Esophagus (tissue), 2 donors: ENCODE data around the gene NOL4L. TPM values are rescaled to one million over a fixed set of nuclear protein-coding genes. Genes with fewer than 3 reads are reported as not detected.
A peak's percentile ranks its signal among the peaks of the same experiment; 100 is the strongest.

Experiments used
- H3K27ac ChIP-seq, 2 donors: one replicate each; pipeline ENCODE4 v1.5.1; 2013; ENCODE audit warnings: low read depth in 2 of 2, mild to moderate bottlenecking in 2 of 2, inconsistent platforms in 1 of 2, low read length in 1 of 2, moderate library complexity in 1 of 2
- H3K27me3 ChIP-seq, 2 donors: one replicate each; pipeline ENCODE4 v1.6.1; 2013; ENCODE audit warnings: low read length in 2 of 2, control low read depth in 1 of 2, mild to moderate bottlenecking in 1 of 2; ENCODE audit not compliant: insufficient read depth in 2 of 2, control insufficient read depth in 1 of 2
- H3K36me3 ChIP-seq, 2 donors: one replicate each; pipeline ENCODE4 v1.6.1; 2013; ENCODE audit warnings: low read length in 1 of 2; ENCODE audit not compliant: control insufficient read depth in 2 of 2, insufficient read depth in 2 of 2
- H3K4me1 ChIP-seq, 2 donors: one replicate each; pipeline ENCODE4 v1.6.1; 2013; ENCODE audit warnings: low read length in 1 of 2; ENCODE audit not compliant: control insufficient read depth in 2 of 2, insufficient read depth in 2 of 2
- H3K4me3 ChIP-seq, 2 donors: one replicate each; pipeline ENCODE4 v1.5.1; 2013; ENCODE audit warnings: low read length in 2 of 2, mild to moderate bottlenecking in 2 of 2, low read depth in 1 of 2, moderate library complexity in 1 of 2
- H3K9me3 ChIP-seq, 2 donors: one replicate each; pipeline ENCODE4 v1.6.1; 2013; ENCODE audit warnings: mild to moderate bottlenecking in 2 of 2, low read depth in 1 of 2, low read length in 1 of 2, moderate library complexity in 1 of 2; ENCODE audit not compliant: control insufficient read depth in 2 of 2, insufficient read depth in 1 of 2
- WGBS, 2 donors: extraction: QIAGEN DNeasy Blood & Tissue Kit; methylation state at CpG; one replicate each; pipeline ENCODE4 v1.1.7; 2013; 5-methylcytosine and 5-hydroxymethylcytosine counted together
- polyA plus RNA-seq, 2 donors: library from polyadenylated mRNA; stranded (reverse); fragments of 200-250 nt; gene quantifications; one replicate each; pipeline ENCODE4 v1.2.3, GENCODE V29; 2013
- donor health status: healthy with polysubstance abuse.
- donor health status: Bipolar disorder and iron deficiency.

Gene NOL4L
- polyA plus RNA-seq, 2 donors = 1.1 to 1.2 TPM

DNA sequence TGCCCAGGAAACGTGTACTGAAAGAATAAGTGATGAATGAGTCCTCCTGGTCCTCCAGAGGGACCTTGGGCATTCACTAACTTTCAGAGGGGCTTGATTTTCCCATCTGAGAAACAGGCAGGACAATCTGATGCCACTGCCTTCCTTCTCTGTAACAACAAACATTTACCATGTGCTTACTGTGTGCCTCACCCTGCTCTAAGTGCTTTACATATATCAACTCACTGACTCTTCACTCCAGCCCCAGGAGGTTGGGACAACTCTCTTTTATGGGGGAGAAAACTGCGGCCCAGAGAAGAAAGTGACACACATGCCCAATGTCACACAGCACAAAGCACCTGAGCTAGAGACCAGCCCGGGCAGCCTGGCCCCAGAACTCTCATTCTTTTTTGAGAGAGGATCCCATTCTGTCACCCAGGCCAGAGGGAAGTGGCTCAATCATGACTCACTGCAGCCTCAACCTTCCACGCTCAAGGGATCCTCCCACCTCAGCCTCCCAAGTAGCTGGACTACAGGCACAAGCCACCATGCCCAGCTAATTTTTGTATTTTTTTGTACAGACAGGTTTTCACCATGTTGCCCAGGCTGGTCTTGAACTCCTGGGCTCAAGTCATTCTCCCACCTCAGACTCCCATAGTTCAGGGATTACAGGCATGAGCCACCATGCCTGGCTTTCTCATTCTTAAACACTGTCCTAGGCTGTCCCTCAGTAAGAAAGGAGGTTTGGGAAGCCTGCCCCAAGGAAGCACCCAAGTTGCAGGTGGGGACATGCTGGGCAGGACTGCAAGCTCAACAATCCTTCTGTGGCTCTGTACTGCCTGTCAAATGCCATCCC lies 38.0 kb downstream of the NOL4L start:
- Histone ChIP-seq H3K36me3 (no peaks in the 10 kb centered on the region), H3K9me3 (no peaks in the 10 kb centered on the region), H3K27ac (no peak overlapping the region), H3K4me1 (no peaks in the 10 kb centered on the region), H3K27me3 (no peaks in the 10 kb centered on the region), H3K4me3 (no peak overlapping the region)
- WGBS, 2 donors = 78 to 84% methylated on average over 4 of the region's 4 CpGs

DNA sequence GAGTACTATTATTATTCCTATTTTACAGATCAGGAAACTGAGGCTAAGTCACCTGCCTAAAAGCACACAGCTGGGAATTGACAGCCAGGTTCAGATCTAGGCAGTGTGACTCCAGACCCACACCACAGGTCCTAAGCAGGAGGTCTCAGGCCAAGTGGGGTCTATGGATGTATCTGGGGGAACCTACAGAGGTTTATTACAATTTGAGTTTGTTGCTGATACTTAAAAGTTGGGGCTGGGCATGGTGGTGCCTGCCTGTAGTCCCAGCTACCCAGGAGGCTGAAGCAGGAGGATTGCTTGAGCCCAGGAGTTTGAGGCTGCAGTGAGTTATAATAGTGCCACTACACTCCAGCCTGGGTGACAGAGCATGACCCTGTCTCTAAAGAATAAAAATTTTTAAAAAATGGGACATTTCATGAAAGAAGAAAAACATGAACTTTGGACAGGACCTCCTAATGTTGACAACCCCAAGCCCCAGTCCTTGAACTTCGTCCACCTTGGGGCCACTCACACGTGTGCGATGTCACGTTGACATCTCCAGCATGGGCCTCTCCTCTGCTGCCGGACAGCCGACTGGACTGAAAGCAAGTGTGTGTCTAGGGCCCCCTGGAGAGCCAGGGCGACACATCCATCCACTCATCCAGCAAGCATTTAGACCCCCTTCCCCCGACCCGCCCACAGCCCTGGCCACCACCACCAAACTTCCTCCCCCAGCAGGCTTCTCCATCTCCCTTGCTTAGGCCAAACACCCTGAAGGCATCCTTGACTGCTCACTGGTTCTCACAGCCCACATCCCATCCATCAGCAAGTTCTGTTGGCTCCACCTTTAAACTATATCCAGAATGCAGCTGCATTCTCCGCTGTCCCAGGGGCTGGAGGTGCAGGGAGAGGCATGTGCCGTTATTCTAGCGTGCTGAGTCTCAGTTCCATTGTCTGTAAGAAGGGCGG lies 40.0 kb downstream of the NOL4L start:
- Histone ChIP-seq H3K27me3 (no peaks in the 10 kb centered on the region), H3K4me1 (peaks cover 0 to under 1% of the 10 kb centered on the region in 2 donors), H3K9me3 (no peaks in the 10 kb centered on the region), H3K27ac (no peak overlapping the region), H3K36me3 (no peaks in the 10 kb centered on the region), H3K4me3 (no peak overlapping the region)
- 82 to 83% methylated on average over 13 of the region's 13 CpGs for WGBS, 2 donors

GRCh38 chr20:32544260-32544722 lies 40.8 kb downstream of the NOL4L start:
- Histone ChIP-seq H3K27me3 (no peaks in the 10 kb centered on the region), H3K9me3 (no peaks in the 10 kb centered on the region), H3K4me1 (peaks cover 0 to 3% of the 10 kb centered on the region in 2 donors), H3K27ac (no peak overlapping the region), H3K36me3 (no peaks in the 10 kb centered on the region), H3K4me3 (no peak overlapping the region)
- 82 to 86% methylated on average over 5 of the region's 5 CpGs for WGBS, 2 donors

DNA sequence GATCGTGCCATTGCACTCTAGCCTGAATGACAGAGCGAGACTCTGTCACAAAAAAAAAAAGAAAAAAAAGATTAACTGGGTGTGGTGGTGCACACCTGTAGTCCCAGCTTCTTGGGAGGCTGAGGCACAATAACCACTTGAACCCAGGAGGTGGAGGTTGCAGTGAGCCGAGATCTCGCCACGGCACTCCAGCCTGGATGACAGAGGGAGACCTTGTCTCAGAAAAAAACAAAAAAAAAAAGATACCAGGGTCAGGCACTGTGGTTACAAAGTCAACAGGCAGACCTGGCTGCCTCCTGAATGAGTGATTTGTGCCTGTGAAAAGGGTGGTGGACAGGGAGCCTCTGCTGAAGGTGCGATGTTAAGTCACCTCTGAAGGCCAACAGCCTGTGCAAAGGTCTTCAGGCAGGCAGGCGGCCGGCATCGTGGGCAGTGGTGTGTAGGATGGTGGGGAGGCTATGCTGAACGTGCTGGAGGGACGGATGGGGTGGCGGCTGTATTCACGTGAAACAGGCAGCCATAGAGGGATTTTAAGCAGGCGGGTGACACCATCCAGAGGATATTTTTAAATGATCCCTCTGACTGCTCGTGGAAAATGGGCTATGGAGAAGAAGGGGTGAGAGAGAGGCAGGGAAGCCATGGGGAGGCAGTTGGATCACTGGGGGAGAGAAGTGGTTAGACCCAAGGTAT lies 41.4 kb downstream of the NOL4L start:
- no peak overlapping the region for H3K4me3 ChIP-seq
- peaks cover 5 to 6% of the 10 kb centered on the region in 2 donors for H3K4me1 ChIP-seq
- no peaks in the 10 kb centered on the region for H3K36me3 ChIP-seq
- WGBS, 2 donors = 90 to 92% methylated on average over 15 of the region's 15 CpGs
- no peak overlapping the region for H3K27ac ChIP-seq
- no peaks in the 10 kb centered on the region for H3K9me3 ChIP-seq
- no peaks in the 10 kb centered on the region for H3K27me3 ChIP-seq

GRCh38 chr20:32542259-32542615 lies 42.9 kb downstream of the NOL4L start:
- Histone ChIP-seq H3K9me3 (no peaks in the 10 kb centered on the region), H3K4me1 (peaks cover 5 to 8% of the 10 kb centered on the region in 2 donors), H3K36me3 (no peaks in the 10 kb centered on the region), H3K4me3 (no peak overlapping the region), H3K27ac (no peak overlapping the region), H3K27me3 (no peaks in the 10 kb centered on the region)
- WGBS, 2 donors = 90 to 92% methylated on average over 6 of the region's 6 CpGs

DNA sequence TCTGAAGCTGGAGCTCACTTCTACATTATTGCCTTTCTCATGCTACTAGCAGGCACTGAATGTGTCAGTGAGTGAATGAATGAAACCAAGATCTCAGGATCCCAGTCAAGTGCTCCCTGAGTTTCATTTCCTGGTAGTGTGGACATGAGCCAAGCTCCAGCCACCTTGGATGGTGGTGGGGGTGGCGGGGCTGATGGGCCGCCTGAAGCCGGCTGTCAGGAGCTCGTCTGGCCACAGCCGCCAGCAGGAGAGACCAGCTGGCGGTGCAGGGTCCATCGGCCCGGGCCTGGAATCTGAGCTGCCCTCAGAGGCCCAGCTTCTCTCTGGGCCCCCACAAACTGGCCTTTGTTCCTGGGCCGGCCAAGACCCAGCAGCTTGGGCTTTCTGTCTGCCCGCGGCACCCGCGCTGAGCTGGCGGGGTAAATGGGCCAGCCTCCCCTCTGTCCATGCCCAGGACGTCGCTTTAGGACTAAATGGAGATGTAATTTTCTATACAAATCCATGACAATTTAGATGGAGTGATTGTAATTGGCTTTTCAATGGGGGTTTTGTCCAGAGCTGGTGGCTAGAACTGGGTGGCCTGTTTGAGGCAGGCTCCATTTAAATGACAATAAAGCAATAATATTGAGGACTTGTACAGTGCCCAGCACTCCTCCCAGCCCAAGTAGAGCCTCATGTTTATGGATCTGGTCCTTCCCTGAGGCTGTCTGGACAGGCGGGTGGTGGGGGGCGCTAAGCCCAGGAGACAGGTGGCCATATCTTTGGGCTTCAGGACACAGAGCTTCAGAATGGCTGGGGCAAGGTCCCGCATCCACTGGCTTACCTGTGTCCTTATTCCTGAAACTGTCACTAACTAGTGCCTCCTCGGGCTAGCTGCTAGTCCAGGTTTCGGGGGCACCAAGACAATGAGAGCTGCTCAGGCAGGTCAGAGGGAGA lies 43.5 kb downstream of the NOL4L start:
- 90 to 91% methylated on average over 21 of the region's 21 CpGs for WGBS, 2 donors
- no peak overlapping the region for H3K4me3 ChIP-seq
- H3K27me3 ChIP-seq = no peaks in the 10 kb centered on the region
- H3K36me3 ChIP-seq = no peaks in the 10 kb centered on the region
- H3K27ac ChIP-seq = no peak overlapping the region
- H3K4me1 ChIP-seq = peaks cover 8 to 13% of the 10 kb centered on the region in 2 donors
- H3K9me3 ChIP-seq = no peaks in the 10 kb centered on the region

DNA sequence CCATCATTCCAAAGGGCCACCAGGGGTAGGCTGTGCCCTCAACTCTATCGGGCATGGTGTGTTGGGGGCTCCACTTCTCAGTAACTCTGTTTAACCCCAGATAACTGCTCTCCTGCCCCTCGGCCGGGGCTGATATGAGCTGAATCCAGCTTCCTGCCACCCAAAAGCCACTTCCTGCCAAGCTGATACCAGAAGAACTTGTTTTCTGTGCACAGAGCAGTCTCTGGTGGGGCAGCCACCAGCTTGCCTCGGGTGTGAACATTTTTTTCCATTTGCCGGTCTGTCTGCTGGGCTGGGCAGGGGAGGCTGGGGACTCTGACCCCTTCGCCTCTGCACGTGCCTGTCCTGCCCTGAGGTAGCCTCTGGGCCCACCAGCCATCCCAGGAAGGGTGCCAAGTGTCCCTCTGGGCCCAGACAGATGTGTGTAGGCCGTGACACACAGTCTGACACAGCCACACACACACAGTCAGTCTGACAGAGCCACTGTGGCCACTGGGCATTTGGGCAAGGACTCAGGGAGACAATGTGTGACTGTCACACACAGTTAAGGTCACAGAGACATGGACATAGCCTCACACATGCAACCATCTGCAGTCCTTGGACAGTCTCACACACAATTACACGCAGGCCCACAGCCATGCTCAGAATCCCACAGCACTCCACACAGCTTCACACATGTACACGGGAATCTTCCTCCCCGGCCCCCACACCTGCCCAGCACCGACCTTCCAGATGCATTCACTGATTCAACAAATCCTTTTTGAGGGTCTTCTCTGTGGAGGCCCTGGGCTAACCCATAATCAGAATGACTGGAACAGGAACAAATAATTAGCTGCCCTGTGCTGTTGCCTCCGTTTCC lies 45.1 kb downstream of the NOL4L start:
- H3K27ac ChIP-seq = peak overlapping the region; percentile 52 to 58
- H3K9me3 ChIP-seq = no peaks in the 10 kb centered on the region
- H3K27me3 ChIP-seq = no peaks in the 10 kb centered on the region
- peaks cover 8 to 13% of the 10 kb centered on the region in 2 donors for H3K4me1 ChIP-seq
- 56 to 57% methylated on average over 13 of the region's 13 CpGs for WGBS, 2 donors
- H3K4me3 ChIP-seq = no peak overlapping the region
- H3K36me3 ChIP-seq = no peaks in the 10 kb centered on the region
